Astrocyte of the spinal cord (primary cell): ENCODE measurements around the gene MGAT3.

Source experiments
- DNase-seq: peaks from one replicate; pipeline ENCODE4 v3.0.0; 2011; ENCODE audit warnings: low read depth, low spot score
- H3K4me3 ChIP-seq: 2 replicates; pipeline ENCODE4 v1.5.1; 2011; ENCODE audit warnings: low read depth, mild to moderate bottlenecking, low read length, moderate library complexity
- CTCF ChIP-seq: IDR thresholded peaks from 2 replicates; pipeline ENCODE4 v1.5.1; 2012; ENCODE audit warnings: low read depth, mild to moderate bottlenecking, low read length, inconsistent platforms
- in situ Hi-C: cut with HindIII; loops from 2 replicates; pipeline ENCODE4 v1.10.0; 2017; ENCODE audit warnings: low sequenced_read_pairs

Gene MGAT3

GRCh38 chr22:39419911-39420310 is 36.9 kb upstream of the MGAT3 start:
- no peak for DNase-seq
- no peak overlapping the region for H3K4me3 ChIP-seq
- no peak for TF ChIP-seq CTCF
- in situ Hi-C loops: no loop called here

- TF ChIP-seq CTCF: no peak
- no peak overlapping the region for H3K4me3 ChIP-seq
- in situ Hi-C loops: no loop called here
- no peak for DNase-seq
These were observed 35.1 kb upstream of the MGAT3 start for GRCh38 chr22:39421691-39422090.

- H3K4me3 ChIP-seq: no peak overlapping the region
- in situ Hi-C loops: no loop called here
- TF ChIP-seq CTCF: no peak
- DNase-seq: no peak
These were observed 34.7 kb upstream of the MGAT3 start for GRCh38 chr22:39422101-39422500.

GRCh38 chr22:39422721-39423120 is 34.1 kb upstream of the MGAT3 start:
- in situ Hi-C loops: no loop called here
- no peak for TF ChIP-seq CTCF
- DNase-seq: no peak
- no peak overlapping the region for H3K4me3 ChIP-seq

GRCh38 chr22:39423976-39424375 is 32.8 kb upstream of the MGAT3 start:
- no peak overlapping the region for H3K4me3 ChIP-seq
- no peak for DNase-seq
- no peak for TF ChIP-seq CTCF
- in situ Hi-C loops: no loop called here

GRCh38 chr22:39426380-39427043 is 30.3 kb upstream of the MGAT3 start:
- no peak for DNase-seq
- TF ChIP-seq CTCF: no peak
- in situ Hi-C loops: no loop called here
- no peak overlapping the region for H3K4me3 ChIP-seq
